ENCODE results near the gene IMMP2L. TPM values are rescaled to one million over a fixed set of nuclear protein-coding genes. Genes with fewer than 3 reads are reported as not detected.

The IMMP2L gene
- total and polyA plus RNA-seq, 2 donors (not counting 3 experiments of a cell fraction or from before 2014, with no cell fraction given) = 9.9 to 11.8 TPM

DNA sequence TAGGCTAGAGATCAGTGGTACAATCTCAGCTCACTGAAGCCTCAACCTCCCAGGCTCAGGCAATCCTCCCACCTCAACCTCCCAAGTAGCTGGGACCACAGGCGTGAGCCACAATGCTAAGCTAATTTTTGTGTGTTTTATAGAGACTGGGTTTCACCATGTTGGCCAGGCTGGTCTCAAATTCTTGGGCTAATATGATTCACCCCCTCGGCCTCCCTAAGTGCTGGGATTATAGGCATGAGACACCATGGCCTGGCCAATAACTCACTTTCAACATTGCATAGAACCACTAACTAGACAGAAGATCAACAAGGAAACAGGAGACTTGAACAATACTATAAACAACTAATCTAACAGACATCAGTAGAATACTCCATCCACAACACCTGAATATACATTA is 279.7 kb downstream of the IMMP2L start:
- dilution Hi-C loops (cut with MboI; ENCODE audit: extremely low pct_ligation_motif_present, low sequenced_read_pairs) = no loop called here
- H3K9ac ChIP-seq (replicated peaks; ENCODE audit: extremely low read depth, insufficient read depth, low read length) = no peak overlapping the region
- intact Hi-C loops (cut with micrococcal nuclease) = no loop called here
- FAIRE-seq = no peak
- H3K4me3 ChIP-seq (replicated peaks in 1 of 3; ENCODE audit: insufficient read depth in 1 of 3, low read depth in 1 of 3, low read length in 3 of 3) = no peak overlapping the region
- H3K27ac ChIP-seq (ENCODE audit: insufficient read depth, low read depth, low read length) = no peak overlapping the region
- DNase-seq (ENCODE audit: low read depth, low spot score) = no peak
- BruUV-seq (replicated peaks) = no TSS peak
- ChIA-PET CTCF (no interaction called here), POLR2A (no interaction called here)
- H3K4me2 ChIP-seq (ENCODE audit: insufficient read depth, low read length) = no peak overlapping the region
- TF ChIP-seq FOS (IDR thresholded peaks at IDR 0.05; ENCODE audit: borderline replicate concordance, insufficient read depth, low read length) = no peak
- no peak for TF ChIP-seq POLR2A (IDR thresholded peaks at IDR 0.05; ENCODE audit: low read depth, low read length)
- no peak for TF ChIP-seq GATA2 (IDR thresholded peaks at IDR 0.05; ENCODE audit: insufficient read depth, insufficient read length, low read depth, low read length)
- TF ChIP-seq, protein P1, sequence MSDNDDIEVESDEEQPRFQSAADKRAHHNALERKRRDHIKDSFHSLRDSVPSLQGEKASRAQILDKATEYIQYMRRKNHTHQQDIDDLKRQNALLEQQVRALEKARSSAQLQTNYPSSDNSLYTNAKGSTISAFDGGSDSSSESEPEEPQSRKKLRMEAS (IDR thresholded peaks at IDR 0.05; ENCODE audit: insufficient read depth, insufficient read length) = no peak
- no peaks in the 10 kb centered on the region for H3K79me2 ChIP-seq (ENCODE audit: control insufficient read depth, insufficient read depth, low read length)
- H3K36me3 ChIP-seq (ENCODE audit: control insufficient read depth in 2 of 2, extremely low read depth in 1 of 2, insufficient read depth in 2 of 2, low read length in 2 of 2) = no peaks in the 10 kb centered on the region
- no peaks in the 10 kb centered on the region for H3K9me1 ChIP-seq (replicated peaks; ENCODE audit: control insufficient read depth, extremely low read depth, insufficient read depth, low read length)
- H3K9me3 ChIP-seq (replicated peaks; ENCODE audit: control insufficient read depth, insufficient read depth, low read length) = no peaks in the 10 kb centered on the region
- H2AFZ ChIP-seq (ENCODE audit: low read depth, low read length) = no peak overlapping the region
- no peaks in the 10 kb centered on the region for H3K27me3 ChIP-seq (ENCODE audit: control insufficient read depth in 2 of 2, insufficient read depth in 2 of 2, low read length in 2 of 2)
- H4K20me1 ChIP-seq (replicated peaks; ENCODE audit: control insufficient read depth, extremely low read depth, insufficient read depth, low read length) = no peaks in the 10 kb centered on the region
- H3K4me1 ChIP-seq (ENCODE audit: control insufficient read depth, extremely low read depth, insufficient read depth, low read length) = no peaks in the 10 kb centered on the region

DNA sequence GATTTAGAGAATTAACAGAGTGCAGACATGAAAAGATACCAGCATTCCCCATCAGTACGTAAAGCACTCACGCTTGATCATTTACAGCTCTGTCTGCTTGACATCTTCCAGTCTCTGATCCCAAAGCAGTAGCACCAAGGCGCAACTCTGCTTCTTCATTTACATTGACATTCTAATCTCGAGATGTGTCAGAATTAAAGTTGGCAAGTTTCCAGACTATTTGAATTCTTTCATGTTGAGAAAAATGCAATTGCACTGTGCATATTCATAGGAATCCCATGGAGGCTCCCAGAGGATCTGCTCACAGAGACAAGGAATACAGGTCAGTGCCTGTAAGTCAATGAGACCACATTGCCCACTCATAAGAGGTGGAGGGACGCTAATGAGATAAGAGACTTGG is 287.4 kb downstream of the IMMP2L start:
- ChIA-PET POLR2A (no interaction called here), CTCF (no interaction called here)
- TF ChIP-seq POLR2AphosphoS5 (IDR thresholded peaks at IDR 0.05; ENCODE audit: insufficient read depth, low read depth, low read length) = no peak
- TF ChIP-seq GATA2 (IDR thresholded peaks at IDR 0.05; ENCODE audit: insufficient read depth, insufficient read length, low read depth, low read length) = no peak
- no peak for TF ChIP-seq FOS (IDR thresholded peaks at IDR 0.05; ENCODE audit: borderline replicate concordance, insufficient read depth, low read length)
- TF ChIP-seq EZH2 (IDR thresholded peaks at IDR 0.05; ENCODE audit: borderline replicate concordance, low read depth, low read length, severe bottlenecking) = no peak
- no peak for TF ChIP-seq JUN (IDR thresholded peaks at IDR 0.05; ENCODE audit: borderline replicate concordance, insufficient read depth, insufficient read length, low read depth)
- TF ChIP-seq MYC (IDR thresholded peaks at IDR 0.05; ENCODE audit: low read depth, low read length) = no peak
- TF ChIP-seq, protein P1 (IDR thresholded peaks at IDR 0.05; ENCODE audit: insufficient read depth, insufficient read length) = no peak
- TF ChIP-seq, protein P2, sequence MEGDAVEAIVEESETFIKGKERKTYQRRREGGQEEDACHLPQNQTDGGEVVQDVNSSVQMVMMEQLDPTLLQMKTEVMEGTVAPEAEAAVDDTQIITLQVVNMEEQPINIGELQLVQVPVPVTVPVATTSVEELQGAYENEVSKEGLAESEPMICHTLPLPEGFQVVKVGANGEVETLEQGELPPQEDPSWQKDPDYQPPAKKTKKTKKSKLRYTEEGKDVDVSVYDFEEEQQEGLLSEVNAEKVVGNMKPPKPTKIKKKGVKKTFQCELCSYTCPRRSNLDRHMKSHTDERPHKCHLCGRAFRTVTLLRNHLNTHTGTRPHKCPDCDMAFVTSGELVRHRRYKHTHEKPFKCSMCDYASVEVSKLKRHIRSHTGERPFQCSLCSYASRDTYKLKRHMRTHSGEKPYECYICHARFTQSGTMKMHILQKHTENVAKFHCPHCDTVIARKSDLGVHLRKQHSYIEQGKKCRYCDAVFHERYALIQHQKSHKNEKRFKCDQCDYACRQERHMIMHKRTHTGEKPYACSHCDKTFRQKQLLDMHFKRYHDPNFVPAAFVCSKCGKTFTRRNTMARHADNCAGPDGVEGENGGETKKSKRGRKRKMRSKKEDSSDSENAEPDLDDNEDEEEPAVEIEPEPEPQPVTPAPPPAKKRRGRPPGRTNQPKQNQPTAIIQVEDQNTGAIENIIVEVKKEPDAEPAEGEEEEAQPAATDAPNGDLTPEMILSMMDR (IDR thresholded peaks at IDR 0.05; ENCODE audit: extremely low read depth in 1 of 2, insufficient read depth in 1 of 2, low read depth in 1 of 2, low read length in 2 of 2) = no peak
- TF ChIP-seq POLR2A (IDR thresholded peaks at IDR 0.05; ENCODE audit: low read depth, low read length) = no peak
- DNase-seq (ENCODE audit: low read depth, low spot score) = peak; percentile 4
- H3K27ac ChIP-seq (ENCODE audit: insufficient read depth, low read depth, low read length) = no peak overlapping the region
- no peak overlapping the region for H3K4me3 ChIP-seq (replicated peaks in 1 of 3; ENCODE audit: insufficient read depth in 1 of 3, low read depth in 1 of 3, low read length in 3 of 3)
- no peaks in the 10 kb centered on the region for H3K36me3 ChIP-seq (ENCODE audit: control insufficient read depth in 2 of 2, extremely low read depth in 1 of 2, insufficient read depth in 2 of 2, low read length in 2 of 2)
- intact Hi-C loops (cut with micrococcal nuclease) (no loop called here), dilution Hi-C loops (cut with MboI; ENCODE audit: extremely low pct_ligation_motif_present, low sequenced_read_pairs) (no loop called here)
- H3K4me1 ChIP-seq (ENCODE audit: control insufficient read depth, extremely low read depth, insufficient read depth, low read length) = no peaks in the 10 kb centered on the region
- H3K9me1 ChIP-seq (replicated peaks; ENCODE audit: control insufficient read depth, extremely low read depth, insufficient read depth, low read length) = no peaks in the 10 kb centered on the region
- H3K4me2 ChIP-seq (ENCODE audit: insufficient read depth, low read length) = no peak overlapping the region
- H3K9me3 ChIP-seq (replicated peaks; ENCODE audit: control insufficient read depth, insufficient read depth, low read length) = no peaks in the 10 kb centered on the region
- H4K20me1 ChIP-seq (replicated peaks; ENCODE audit: control insufficient read depth, extremely low read depth, insufficient read depth, low read length) = no peaks in the 10 kb centered on the region
- no TSS peak for BruUV-seq (replicated peaks)
- H3K79me2 ChIP-seq (ENCODE audit: control insufficient read depth, insufficient read depth, low read length) = no peaks in the 10 kb centered on the region
- no peak for FAIRE-seq
- H3K9ac ChIP-seq (replicated peaks; ENCODE audit: extremely low read depth, insufficient read depth, low read length) = no peak overlapping the region
- H3K27me3 ChIP-seq (ENCODE audit: control insufficient read depth in 2 of 2, insufficient read depth in 2 of 2, low read length in 2 of 2) = no peaks in the 10 kb centered on the region
- no peak overlapping the region for H2AFZ ChIP-seq (ENCODE audit: low read depth, low read length)
